Measurements from ENCODE around the gene RBMS1. TPM values are rescaled to one million over a fixed set of nuclear protein-coding genes. Genes with fewer than 3 reads are reported as not detected.

The RBMS1 gene
- total and polyA plus RNA-seq, 2 of the 4 experiments (the other 2 are of a cell fraction): 43.5 to 64.9 TPM

GRCh38 chr2:160275656-160276055 is 218.0 kb downstream of the RBMS1 start:
- 83% methylated on average over 1 of the region's 3 CpGs; no CpG with 5 or more reads in 1 of the 2 experiments for WGBS, 2 experiments (ENCODE audit: extremely low coverage in 2 of 2, insufficient read length in 1 of 2)
- no peaks in the 10 kb centered on the region for H3K27me3 ChIP-seq (ENCODE audit: control insufficient read depth, insufficient read depth, low read length)
- H2AK9ac ChIP-seq (replicated peaks; ENCODE audit: low read depth, low read length, poor library complexity): no peak overlapping the region
- no peak overlapping the region for H3K4me3 ChIP-seq (ENCODE audit: insufficient read depth, low read depth, low read length)
- peaks cover 46% of the 10 kb centered on the region for H3K36me3 ChIP-seq (ENCODE audit: control insufficient read depth, insufficient read depth, low read length)
- TF ChIP-seq MAZ (IDR thresholded peaks at IDR 0.05; ENCODE audit: borderline replicate concordance, low read depth, low read length) (no peak), CTCF (conservative IDR thresholded peaks at IDR 0.05; ENCODE audit: low read depth, low read length) (no peak), CEBPB (IDR thresholded peaks at IDR 0.05; ENCODE audit: low read depth, low read length) (no peak), USF2 (IDR thresholded peaks at IDR 0.05; ENCODE audit: low read depth, low read length) (no peak), POLR2A (IDR thresholded peaks at IDR 0.05; ENCODE audit: low read depth, low read length) (no peak), RCOR1 (IDR thresholded peaks at IDR 0.05; ENCODE audit: insufficient replicate concordance, low read length) (no peak)
- H3K14ac ChIP-seq (replicated peaks; ENCODE audit: low read depth, low read length): no peak overlapping the region
- H2AK5ac ChIP-seq (ENCODE audit: low read depth, low read length): no peak overlapping the region
- dilution Hi-C loops (cut with HindIII; ENCODE audit: low sequenced_read_pairs, unreplicated experiment): no loop called here
- ChIA-PET CTCF (no interaction called here), POLR2A (ENCODE audit: unreplicated experiment) (no interaction called here)
- peaks cover 15 to 36% of the 10 kb centered on the region in 2 experiments for H3K79me1 ChIP-seq (ENCODE audit: low read depth in 1 of 2, low read length in 2 of 2)
- no peak overlapping the region for H2BK5ac ChIP-seq (ENCODE audit: low read depth, low read length, poor library complexity, severe bottlenecking)
- DNase-seq (no peak), ATAC-seq (ENCODE audit: low read depth) (no peak)
- H3K18ac ChIP-seq (ENCODE audit: low read depth, low read length): no peak overlapping the region
- no peaks in the 10 kb centered on the region for H3K9me3 ChIP-seq (ENCODE audit: control insufficient read depth, insufficient read depth, low read length)
- peaks cover 13% of the 10 kb centered on the region; the same call in 1 of the 2 replicates for H3K9me1 ChIP-seq (ENCODE audit: insufficient read depth, low read length)
- in situ Hi-C loops (cut with MboI; ENCODE audit: low sequenced_read_pairs): no loop called here
- H3K4ac ChIP-seq (ENCODE audit: low read depth, low read length): no peak overlapping the region
- intact Hi-C loops (cut with micrococcal nuclease): loop anchor here (5.0 kb wide), 1 partner anchor 717 kb away; no protein-coding TSS in a partner anchor
- H4K8ac ChIP-seq (ENCODE audit: low read depth in 2 of 2, low read length in 2 of 2): no peak overlapping the region
- H2BK15ac ChIP-seq (ENCODE audit: low read depth, low read length): no peak overlapping the region
- no peaks in the 10 kb centered on the region for H4K20me1 ChIP-seq (ENCODE audit: insufficient read depth, low read length)
- no TSS peak for BruUV-seq (replicated peaks)
- H3K4me1 ChIP-seq (ENCODE audit: control insufficient read depth, insufficient read depth, low read length): peaks cover 11% of the 10 kb centered on the region
- H3K56ac ChIP-seq (ENCODE audit: extremely low read depth, insufficient read depth, low read length): no peak overlapping the region
- H3K27ac ChIP-seq (ENCODE audit: insufficient read depth, low read length): no peak overlapping the region
- H2BK120ac ChIP-seq (ENCODE audit: low read depth, low read length): no peak overlapping the region
- H2AFZ ChIP-seq (replicated peaks; ENCODE audit: low read length, poor library complexity): no peak overlapping the region
- no peak overlapping the region for H4K5ac ChIP-seq (ENCODE audit: low read depth, low read length)
- H3K9ac ChIP-seq (ENCODE audit: low read depth, low read length): no peak overlapping the region
- no peak overlapping the region for H3K23ac ChIP-seq (ENCODE audit: low read depth, low read length)
- H3K4me2 ChIP-seq (ENCODE audit: low read depth, low read length): no peak overlapping the region
- H2BK20ac ChIP-seq (ENCODE audit: low read depth, low read length): no peak overlapping the region
- H4K91ac ChIP-seq (ENCODE audit: insufficient read depth, low read depth, low read length): no peak overlapping the region

All from IMR-90 (cell line).